ENCODE measurements around the gene NUMA1.
A peak's percentile ranks its signal among the peaks of the same experiment; 100 is the strongest.

Gene NUMA1

DNA sequence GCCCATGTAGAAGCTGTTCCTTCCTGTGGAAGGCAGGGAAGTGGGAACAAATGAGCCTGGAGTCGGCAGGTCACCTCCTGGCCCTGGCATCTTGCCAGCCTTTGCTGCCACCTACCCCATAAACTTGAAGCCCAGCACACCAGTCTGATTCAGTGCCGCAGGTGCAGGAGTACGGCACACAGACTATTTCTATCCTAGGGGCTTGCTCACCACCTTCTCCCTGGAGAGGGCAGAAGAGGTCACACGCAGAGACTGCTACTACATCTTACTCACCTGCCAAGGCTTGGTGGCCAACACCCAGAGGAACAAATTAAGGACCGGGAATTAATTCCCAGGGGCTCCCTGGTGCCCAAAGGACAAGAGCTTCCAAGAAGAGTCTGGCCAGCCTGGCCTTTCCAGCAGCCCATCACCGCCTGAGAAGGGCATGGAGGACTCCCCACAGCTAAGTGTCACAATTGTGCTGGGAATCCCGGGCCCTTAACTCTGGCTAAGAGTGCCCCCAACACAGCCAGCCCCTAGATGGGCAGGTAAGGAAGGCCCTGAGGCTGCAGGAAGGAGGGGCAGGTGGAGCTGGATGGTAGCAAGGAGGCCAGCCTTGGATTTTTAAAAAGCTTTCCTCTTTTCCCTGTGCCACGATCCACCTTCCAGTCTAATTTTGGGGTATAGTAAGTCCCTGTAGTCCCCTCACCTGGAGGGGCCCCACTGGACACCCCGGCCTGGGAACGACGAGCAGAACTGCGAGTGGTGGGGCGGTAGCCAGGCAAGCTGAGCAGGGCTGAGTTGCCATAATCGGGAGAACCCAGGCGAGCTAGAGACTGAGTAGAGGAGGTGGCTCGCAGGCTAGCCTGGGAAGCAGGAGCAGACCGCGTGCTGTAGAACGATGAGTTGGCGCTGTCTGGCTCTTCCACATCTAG is 74.7 kb downstream of the NUMA1 start:
- intact Hi-C loops (cut with DNase I): no loop called here
- DNase-seq: no peak

DNA sequence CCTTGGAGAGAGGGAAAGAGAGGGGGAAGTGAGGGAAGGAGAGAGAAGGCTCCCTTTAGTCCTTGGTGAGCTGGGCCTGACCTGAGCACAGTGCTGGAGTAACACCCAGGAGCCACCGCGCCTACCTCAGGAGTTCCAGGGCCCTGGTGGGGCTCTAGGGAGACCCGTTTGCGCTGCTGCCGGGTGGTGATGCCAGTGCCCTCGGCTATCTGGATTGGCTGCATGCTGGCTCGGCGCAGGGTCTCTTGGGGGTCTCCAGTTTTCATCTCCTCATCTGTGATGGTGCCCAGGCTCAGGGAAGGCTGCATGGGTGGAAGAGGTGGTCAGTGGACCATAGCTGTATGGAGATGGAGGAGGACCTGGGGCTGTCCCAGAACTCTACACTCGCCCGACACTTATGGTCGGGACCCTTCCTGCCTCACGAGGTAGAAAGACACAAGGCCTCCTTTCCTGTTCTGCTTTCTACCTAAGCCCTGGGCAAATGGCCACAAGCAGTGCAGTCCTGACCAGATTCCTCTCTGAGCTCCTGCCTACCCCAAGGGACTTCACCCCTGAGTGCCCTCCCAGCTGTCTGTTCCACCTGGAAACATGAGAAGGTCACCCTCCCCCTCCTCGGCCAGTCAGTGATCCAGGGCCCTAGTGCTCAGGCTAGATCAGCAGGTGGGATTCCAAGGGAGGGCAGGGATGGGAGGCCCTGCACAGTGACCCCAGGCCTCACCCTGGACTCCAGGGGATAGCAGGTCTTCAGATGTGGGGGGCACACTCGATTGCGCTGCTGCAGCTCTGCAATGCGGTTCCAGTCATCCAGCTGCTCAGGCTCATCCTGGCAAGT is 75.6 kb downstream of the NUMA1 start:
- intact Hi-C loops (cut with DNase I): no loop called here
- DNase-seq: peak in 1 of 10 donors; percentile 65

DNA sequence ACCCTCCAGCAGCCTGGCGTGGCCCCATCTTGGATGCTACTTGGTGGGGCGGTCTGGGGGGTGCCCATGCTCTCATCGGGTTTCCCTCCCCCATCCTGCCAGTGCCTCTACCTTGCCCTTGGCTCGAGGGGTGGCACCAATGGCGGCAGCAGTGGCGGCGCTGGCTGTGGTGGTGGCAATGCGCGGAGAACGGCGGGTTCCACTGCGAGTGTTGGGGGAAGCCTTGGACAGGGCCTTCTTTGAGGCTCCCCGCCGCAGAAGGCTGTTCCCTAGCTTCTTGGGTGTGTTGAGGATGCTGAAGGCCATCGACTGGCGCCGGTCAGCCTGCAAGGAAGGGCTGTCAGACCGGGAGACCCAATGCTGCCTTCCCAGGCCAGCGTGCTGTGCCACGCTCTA is 76.6 kb downstream of the NUMA1 start:
- intact Hi-C loops (cut with DNase I): no loop called here
- peak in 1 of 10 donors; percentile 56 for DNase-seq

DNA sequence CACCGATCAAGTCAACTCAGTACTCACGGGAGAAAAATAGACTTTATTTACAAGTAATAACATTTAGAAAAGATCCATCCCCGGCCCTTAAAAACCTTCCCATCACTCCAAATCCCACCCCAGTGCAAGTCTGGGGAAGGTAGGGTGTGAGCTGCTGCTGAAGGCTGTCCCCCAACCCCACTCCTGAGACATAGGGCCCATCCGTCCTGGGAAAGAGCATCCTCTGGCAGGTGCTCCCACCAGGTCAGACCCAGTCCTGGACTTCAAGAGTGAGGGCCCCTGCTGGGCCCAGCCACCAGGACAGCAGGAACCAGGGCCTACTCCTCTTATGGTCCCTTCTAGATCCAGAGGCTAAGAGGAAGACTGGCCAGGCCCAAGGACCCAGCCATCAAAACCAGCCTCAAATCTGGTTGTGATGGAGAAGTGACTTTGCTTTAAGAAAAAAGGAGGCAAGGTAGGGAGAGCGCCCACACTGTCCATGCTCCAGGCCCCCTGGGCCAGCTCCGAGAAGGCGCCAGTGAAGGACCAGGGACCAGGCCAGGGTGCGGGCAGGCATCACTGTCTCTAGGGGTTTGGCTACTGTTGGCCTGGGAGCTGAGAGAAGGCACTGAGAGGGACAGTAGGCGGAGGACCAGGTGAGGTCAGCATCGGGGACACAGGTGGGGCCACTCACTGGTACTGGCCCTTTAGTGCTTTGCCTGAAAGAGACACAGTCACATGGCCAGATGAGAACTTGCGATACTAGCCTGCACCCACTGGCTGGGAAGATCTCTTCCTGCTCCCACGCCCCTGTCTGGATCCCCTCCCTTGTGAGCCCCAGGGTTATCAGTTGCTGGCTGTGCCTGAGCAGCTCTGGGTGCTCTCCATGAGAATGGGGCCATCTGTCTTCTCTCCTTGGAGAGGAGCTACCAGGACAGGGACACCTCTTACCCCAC is 77.2 kb downstream of the NUMA1 start:
- intact Hi-C loops (cut with DNase I): no loop called here
- DNase-seq: no peak

DNA sequence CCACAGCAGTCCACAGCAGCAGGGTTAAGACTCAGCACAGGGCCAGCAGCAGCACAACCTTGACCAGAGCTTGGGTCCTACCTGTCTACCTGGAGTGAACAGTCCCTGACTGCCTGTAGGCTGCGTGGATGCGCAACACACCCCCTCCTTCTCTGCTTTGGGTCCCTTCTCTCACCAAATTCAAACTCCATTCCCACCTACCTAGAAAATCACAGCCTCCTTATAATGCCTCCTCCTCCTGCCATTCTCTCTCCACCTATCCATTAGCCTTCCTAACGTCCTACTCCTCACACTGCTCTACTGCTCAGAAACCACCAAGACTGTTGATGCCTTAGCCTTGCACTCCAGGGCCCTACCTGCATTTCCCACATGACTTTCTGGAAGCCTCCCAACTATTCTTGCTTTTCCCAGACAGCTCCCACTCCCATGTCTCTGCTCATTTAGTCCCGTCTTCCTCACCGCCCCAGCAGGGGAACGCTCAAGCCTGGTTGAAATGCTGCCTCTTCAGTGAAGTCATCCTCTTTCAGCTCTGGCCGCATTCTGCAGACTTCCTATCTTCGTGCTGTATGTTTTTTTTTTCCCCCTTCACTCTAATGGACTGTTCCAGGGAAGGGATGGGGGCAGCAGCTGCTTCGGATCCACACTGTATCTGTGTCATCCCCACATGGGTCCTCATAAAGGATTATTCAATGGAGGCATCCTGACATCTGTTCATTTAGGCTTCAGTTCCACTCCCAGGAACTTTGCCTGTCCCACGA is 78.3 kb downstream of the NUMA1 start:
- intact Hi-C loops (cut with DNase I): no loop called here
- DNase-seq: peak in 1 of 10 donors; percentile 59

DNA sequence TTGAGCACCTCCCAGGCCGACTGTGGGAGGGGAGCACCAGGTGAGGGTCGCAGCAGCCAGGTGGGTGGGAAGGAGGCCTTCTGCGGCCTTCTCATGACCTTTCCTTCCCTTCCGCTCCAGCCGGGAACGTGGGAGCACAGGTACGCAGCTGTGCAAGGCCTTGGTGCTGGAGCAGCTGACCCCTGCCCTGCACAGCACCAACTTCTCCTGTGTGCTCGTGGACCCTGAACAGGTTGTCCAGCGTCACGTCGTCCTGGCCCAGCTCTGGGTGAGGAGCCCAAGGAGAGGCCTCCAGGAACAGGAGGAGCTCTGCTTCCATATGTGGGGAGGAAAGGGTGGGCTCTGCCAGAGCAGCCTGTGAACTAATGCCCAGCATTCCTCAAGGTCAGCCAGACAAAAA is 79.1 kb downstream of the NUMA1 start:
- intact Hi-C loops (cut with DNase I): no loop called here
- DNase-seq: peak in 1 of 10 donors; percentile 73

DNA sequence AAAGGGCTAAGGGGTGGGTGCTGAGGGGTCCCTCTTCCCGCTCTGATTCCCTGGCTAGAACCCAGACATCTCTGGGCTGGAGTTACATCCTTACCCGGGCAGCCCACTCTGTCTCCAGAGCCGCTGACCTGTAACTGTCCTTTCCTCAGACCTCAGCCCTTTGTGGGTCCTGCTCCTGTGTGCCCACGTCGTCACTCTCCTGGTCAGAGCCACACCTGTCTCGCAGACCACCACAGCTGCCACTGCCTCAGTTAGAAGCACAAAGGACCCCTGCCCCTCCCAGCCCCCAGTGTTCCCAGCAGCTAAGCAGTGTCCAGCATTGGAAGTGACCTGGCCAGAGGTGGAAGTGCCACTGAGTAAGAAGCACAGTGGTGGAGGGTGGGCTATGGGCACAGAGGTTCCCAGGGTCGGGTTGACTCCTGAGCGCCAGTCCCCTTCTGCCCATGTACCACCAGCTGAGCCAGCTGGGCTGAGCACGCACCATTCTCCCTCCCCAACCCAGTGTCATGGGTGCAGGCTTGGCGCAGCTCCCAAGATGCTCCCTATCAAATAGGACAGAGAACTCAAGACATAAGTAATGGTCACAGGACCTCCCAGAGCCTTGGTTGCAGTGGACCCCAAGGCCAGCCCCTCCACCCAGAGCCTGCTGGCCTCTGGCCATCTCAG is 80.0 kb downstream of the NUMA1 start:
- DNase-seq: peak in 1 of 10 donors; percentile 49
- intact Hi-C loops (cut with DNase I): no loop called here

DNA sequence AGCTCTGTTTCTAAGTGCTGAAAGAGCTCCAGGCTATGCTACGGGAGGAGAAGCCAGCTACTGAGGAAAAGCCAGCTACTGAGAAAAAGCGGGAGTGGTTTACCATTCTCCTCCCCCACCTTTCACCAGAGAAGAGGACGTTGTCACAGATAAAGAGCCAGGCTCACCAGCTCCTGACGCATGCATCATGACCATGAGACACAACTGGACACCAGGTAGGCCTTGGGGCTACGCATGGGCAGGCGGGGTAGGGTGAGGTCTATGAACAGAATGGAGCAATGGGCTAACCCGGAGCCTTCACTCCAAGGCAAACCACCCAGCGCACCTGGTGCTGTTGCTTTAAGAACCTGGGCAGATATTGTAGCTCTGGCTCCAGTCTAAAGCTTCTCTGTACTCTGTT is 80.5 kb downstream of the NUMA1 start:
- DNase-seq: peak in 1 of 10 donors; percentile 49
- intact Hi-C loops (cut with DNase I): no loop called here

DNA sequence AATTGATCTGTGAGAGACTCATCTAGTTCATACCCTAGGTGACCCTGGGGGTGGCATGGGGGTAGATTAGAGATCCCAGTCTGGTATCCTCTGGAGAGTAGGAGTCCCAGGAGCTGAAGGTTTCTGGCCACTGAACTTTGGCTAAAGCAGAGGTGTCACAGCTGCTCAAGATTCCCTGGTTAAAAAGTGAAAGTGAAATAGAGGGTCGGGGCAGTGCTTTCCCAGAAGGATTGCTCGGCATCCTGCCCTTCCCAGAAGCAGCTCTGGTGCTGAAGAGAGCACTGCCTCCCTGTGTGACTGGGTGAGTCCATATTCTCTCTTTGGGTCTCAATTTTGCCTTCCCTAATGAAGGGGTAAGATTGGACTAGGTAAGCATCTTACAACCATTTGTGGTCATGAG is 81.0 kb downstream of the NUMA1 start:
- intact Hi-C loops (cut with DNase I): no loop called here
- no peak for DNase-seq

DNA sequence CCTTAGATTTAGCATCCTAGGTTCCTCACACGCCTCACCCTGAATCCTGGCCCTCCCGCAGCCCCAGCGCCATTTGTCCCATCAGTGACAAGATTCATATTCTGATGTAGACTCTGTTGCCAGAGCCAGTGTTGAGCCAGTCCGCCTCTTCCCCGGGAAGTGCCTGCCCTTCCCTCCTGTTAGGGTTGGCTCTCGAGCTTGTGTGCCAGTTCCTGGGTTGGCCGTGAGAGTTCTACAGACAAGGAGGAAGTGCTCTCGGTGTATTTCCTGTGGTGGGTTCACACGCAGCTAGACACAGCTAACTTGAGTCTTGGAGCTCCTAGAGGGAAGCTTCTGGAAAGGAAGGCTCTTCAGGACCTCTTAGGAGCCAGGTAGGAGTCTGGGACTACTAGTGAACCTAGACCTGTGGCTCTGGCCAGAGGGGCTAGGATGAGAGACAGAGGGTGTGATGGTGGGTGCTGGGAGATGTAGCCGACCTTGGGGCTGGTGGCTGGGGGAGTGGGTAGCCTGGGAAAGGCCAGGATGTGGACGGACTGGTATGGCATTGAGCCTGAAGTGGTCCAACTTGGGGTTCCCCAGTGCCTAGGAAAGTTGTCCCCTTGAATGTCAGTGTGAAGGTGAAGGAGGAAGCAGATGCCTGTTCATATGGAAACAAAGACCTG is 81.6 kb downstream of the NUMA1 start, which contains the start of gene IL18BP:
Gene IL18BP (plus strand): TSS at position 261 of the 662 bp plus-strand sequence. CDS start 1,076 bp downstream, outside the sequence.
- intact Hi-C loops (cut with DNase I): no loop called here
- DNase-seq: peak in 1 of 10 donors; percentile 73

DNA sequence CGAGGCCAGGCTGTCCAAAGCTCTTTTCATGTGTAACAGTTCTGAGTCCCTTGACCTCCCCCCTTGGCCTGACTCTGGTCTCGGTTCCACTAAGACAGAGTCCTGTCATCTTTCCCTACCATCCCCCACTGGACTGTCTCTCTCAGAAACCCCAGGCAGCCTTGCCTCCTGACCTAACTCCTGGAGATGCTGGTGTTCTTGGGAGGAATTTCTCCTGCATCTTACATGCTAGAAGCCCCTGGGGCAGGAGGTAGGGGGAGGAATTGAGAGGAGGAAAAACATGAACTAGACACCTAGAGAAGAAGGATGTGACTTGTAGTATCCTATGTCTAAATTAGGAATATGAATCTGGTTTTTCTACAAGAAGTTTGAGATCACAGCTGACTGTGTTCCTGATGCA is 82.3 kb downstream of the NUMA1 start:
- intact Hi-C loops (cut with DNase I): no loop called here

DNA sequence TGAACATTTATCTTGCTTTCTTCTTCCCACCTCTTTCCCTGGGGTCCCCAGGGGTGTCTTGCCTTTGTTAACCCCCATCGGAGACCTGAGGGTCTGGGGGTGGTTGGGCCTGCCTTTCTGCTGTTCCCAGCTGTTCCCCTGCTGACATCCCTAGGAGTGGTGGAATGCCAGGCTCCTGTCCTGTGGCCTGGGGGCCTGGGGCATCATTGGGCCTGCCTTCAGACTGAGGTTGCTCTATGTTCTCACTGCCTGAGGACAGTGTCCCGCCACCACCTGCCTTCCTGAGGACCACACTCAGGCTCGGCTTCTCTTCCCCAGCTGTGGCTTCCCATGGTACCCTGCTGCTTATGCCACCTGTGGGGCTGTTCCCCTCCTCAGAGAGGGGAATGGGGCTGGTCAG is 82.7 kb downstream of the NUMA1 start:
- no peak for DNase-seq

More for the DNA sequence above, 82.3 kb downstream of the NUMA1 start:
- DNase-seq: no peak

DNA sequence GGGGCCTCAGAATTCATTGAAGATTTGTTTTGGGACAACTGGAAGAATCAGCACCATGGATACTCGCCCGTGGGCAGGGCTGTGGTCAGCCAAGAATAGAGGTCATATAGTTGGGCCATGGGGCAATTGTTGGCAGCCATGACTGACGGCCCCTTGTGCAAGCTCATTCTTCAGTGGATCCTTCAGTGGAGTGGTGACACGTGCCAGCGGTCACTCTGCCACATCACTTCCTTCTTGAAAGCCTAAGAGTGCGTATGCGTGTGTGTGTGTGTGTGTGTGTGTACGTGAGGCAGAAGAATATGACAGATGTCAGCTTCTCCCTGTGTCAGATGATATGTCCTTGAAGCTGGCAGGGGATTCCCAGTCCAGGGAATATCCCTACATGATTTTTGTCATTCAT is 83.4 kb downstream of the NUMA1 start:
- intact Hi-C loops (cut with DNase I): no loop called here
- no peak for DNase-seq

More for the DNA sequence above, 82.7 kb downstream of the NUMA1 start:
- intact Hi-C loops (cut with DNase I): no loop called here

DNA sequence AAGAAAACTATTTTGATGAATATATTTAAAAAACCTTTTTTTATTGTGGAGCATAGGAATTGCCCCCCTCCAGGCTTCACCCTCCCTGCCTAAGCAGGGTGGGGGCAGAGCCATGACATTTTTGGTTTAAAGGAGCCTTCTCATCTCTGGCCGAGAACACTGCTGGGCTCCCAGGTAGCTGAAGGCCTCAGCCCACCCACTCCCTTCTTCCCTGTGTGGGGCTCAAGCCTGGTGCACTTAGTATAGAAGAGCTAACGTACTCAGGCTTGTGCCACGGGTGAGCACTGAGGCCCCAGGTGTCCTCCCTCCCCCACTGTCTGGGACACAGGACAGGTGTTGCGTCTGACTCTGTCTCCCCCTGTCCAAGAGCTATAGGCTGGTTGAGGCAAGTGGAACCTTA is 83.8 kb downstream of the NUMA1 start:
- peak in 1 of 10 donors; percentile 71 for DNase-seq
- intact Hi-C loops (cut with DNase I): no loop called here

DNA sequence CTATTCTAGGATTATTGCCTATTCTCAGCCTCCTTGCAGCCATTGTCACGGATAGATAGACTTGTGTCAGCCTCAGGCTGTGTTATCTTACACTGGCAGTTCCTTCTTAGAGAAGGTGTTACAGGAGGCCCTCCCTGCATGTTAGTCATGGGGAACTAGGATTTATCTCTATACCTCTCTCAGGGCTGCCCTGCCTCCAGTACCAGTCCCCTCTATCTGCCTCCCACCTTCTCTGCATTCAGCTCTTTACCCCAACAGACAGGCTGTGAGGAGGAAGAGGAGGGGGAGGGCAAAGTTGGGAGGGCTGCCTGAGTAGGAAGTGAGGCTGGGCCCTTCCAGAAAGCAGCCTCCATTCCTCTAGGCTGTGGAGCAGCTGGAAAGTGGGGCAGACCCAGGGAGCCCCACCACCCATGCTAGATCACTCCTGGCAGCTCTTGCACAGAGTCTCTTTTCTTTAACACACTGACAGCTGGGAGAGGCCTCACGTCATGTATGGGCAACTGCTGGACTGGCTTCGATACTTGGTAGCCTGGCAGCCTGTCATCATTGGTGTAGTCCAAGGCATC is 84.5 kb downstream of the NUMA1 start:
- DNase-seq: peak in 3 of 10 donors; percentile 48 to 78 (median 62)
- intact Hi-C loops (cut with DNase I): no loop called here

DNA sequence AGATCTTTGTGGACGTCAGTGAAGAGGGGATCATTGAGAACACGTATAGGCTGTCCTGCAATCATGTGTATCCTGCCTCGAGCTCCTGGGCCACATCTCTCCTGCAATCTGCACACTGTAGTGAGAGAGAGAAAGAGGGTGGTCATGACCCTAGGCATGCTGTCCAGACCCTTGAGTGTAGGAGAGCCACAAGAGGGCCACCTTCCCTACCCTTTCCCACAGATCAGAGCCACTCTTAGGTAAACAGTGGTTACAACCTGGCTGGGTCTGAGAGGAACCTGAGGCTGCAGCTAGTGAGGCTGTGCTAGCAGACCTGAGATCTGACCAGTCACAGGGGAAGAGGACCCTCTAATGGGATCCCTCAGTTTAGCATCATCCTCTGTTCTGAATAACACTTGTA is 85.6 kb downstream of the NUMA1 start:
- DNase-seq: no peak
- intact Hi-C loops (cut with DNase I): no loop called here

DNA sequence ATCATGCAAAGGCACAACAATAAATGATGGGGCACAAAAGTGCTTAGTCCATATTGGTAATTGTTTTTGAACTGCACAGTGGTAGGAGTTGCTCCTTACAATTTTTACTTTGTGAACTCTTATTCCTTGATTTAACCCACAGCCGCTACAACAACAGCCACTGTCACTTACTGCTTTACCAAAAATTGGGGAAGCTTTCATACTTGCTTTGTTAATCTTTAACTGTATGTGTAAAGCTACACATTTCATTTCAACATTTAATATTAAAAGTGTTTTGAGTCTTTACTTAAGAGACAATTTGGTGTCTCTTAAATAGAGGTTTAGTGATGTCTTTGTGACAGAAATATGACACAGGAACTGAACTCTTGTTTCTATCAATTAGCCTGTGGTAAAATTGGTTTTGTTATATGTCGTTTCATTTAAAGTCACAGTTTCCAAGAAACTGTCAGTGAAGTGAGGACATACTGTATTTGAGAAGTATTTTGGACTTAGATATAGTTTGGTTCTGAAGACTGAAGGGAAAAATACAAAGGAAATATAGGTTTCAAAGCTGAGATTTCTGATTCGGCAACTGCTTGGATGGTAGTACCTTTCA is 88.1 kb downstream of the NUMA1 start:
- DNase-seq: no peak
- intact Hi-C loops (cut with DNase I): no loop called here

DNA sequence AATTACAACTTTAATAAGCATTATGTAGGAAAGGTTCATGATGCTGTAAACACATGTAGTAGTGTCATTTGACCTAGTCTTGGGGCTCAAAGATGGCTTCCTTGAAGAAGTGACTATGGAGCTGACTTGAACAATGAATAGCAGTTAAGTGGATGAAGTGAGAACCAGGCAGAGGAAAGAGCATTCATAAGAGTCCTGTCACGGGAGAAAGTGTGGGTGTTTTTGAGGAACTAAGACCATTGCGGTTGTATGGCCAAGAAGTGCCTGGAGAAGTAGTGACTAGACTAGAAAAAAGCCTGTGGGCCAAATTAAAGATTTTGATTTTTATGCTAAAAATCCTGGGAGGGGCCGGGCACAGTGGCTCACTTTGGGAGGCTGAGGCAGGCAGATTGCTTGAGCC is 88.8 kb downstream of the NUMA1 start:
- intact Hi-C loops (cut with DNase I): no loop called here
- no peak for DNase-seq

Data from posterior cingulate gyrus (tissue), 11 donors.